Measurements from ENCODE around the gene TRIM26.

DNA sequence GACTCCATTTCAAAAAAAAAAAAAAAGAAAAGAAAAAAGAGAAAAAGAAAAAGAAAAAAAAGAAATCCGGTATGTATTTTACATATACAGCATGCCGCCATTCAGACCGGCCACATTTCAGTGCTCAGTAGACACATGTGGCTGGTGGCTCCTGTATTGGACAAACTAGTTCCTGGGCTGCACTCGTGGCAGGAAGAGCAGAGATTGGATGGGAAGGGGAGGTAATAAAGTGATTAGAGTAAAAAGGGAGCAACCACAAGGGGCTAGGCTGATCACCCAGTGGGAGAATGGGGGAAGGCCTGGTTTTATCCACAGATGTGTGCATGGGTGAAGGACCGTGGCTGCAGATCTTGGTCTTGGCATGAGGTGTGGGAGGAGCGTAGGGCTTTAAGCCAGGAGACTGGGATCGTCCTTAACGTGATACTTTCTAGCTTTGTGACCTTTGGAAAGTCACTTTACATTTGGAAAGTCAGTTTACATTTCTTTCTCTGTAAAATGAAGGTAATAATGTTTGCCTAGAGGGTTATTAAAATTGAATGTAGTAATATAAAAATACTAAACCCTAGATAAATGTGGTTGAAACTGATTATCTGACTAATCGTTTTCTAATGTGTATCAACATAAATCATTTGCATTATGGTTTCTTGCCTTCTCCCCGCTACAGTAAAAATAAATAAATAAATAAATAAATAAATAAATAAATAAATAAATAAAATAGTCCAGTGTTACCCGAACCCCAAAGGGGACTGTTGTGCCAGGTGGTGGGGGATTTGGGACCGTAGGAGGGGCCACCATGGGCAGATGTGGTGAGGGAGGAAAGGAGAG lies 50.7 kb downstream of the TRIM26 start:
- TF ChIP-seq YY1 (IDR thresholded peaks at IDR 0.05; ENCODE audit: insufficient read depth, insufficient read length) (no peak), ZNF274 (IDR thresholded peaks at IDR 0.05; ENCODE audit: low read depth, low read length) (no peak)
